Parathyroid adenoma (tissue), 2 donors: ENCODE measurements around the gene PSAP.

Experiments
- H2AFZ ChIP-seq: fragments of 300-600 bp; sonication (generic); one replicate; pipeline ENCODE4 v1.7.0; 2017; ENCODE audit warnings: antibody characterized with exemption, mild to moderate bottlenecking
- H3K27ac ChIP-seq: fragments of 300-600 bp; sonication (generic); one replicate; pipeline ENCODE4 v1.7.0; 2017
- H3K27me3 ChIP-seq: fragments of 300-600 bp; sonication (generic); one replicate; pipeline ENCODE4 v1.7.0; 2017; ENCODE audit warnings: low read length; ENCODE audit not compliant: control insufficient read depth, insufficient read depth
- H3K36me3 ChIP-seq: fragments of 300-600 bp; sonication (generic); one replicate; pipeline ENCODE4 v1.7.0; 2017; ENCODE audit warnings: low read length; ENCODE audit not compliant: control insufficient read depth, insufficient read depth
- H3K4me1 ChIP-seq: fragments of 300-600 bp; sonication (generic); one replicate; pipeline ENCODE4 v1.7.0; 2017; ENCODE audit warnings: control low read depth
- H3K4me2 ChIP-seq: fragments of 300-600 bp; sonication (generic); one replicate; pipeline ENCODE4 v1.7.0; 2017; ENCODE audit warnings: low read length
- H3K4me3 ChIP-seq: fragments of 300-600 bp; sonication (generic); one replicate; pipeline ENCODE4 v1.7.0; 2017; ENCODE audit warnings: low read depth, low read length
- H3K79me2 ChIP-seq: fragments of 300-600 bp; sonication (generic); one replicate; pipeline ENCODE4 v1.7.0; 2017; ENCODE audit warnings: control low read depth
- H3K9ac ChIP-seq: fragments of 300-600 bp; sonication (generic); one replicate; pipeline ENCODE4 v1.7.0; 2017; ENCODE audit warnings: mild to moderate bottlenecking
- H3K9me3 ChIP-seq: fragments of 300-600 bp; sonication (generic); one replicate; pipeline ENCODE4 v1.7.0; 2017; ENCODE audit warnings: low read length; ENCODE audit not compliant: control insufficient read depth
- TF ChIP-seq, protein P1 (sequence below): fragments of 300-600 bp; sonication (generic); IDR thresholded peaks from one replicate; pipeline ENCODE4 v1.7.0; 2017; ENCODE audit warnings: antibody characterized with exemption, mild to moderate bottlenecking
- donor health status: primary hyperparathyroidism.

Gene PSAP

DNA sequence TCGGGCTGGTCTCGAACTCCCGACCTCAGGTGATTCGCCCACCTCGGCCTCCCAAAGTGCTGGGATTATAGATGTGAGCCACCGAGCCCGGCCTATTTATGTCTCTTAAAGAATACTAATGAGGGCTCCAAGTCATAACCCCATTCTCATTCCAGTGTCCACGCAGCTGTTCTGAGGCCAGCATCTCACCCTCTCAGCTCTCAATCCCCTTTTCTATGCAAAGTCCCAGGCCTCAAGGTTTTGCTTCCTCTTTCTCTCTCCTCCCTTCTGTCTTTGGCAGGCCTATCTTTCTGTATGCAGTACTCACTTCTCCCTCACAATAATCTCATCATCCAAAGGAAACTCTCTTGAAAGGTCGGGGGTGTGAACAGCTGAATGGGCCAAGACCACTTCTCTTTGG, 49.7 kb downstream of the PSAP start:
- Histone ChIP-seq H3K27ac (no peak overlapping the region), H3K4me3 (no peak overlapping the region), H3K27me3 (no peaks in the 10 kb centered on the region), H3K9ac (no peak overlapping the region), H2AFZ (no peak overlapping the region), H3K9me3 (no peaks in the 10 kb centered on the region), H3K4me1 (no peaks in the 10 kb centered on the region), H3K36me3 (no peaks in the 10 kb centered on the region), H3K4me2 (no peak overlapping the region), H3K79me2 (no peaks in the 10 kb centered on the region)
- TF ChIP-seq, protein P1, sequence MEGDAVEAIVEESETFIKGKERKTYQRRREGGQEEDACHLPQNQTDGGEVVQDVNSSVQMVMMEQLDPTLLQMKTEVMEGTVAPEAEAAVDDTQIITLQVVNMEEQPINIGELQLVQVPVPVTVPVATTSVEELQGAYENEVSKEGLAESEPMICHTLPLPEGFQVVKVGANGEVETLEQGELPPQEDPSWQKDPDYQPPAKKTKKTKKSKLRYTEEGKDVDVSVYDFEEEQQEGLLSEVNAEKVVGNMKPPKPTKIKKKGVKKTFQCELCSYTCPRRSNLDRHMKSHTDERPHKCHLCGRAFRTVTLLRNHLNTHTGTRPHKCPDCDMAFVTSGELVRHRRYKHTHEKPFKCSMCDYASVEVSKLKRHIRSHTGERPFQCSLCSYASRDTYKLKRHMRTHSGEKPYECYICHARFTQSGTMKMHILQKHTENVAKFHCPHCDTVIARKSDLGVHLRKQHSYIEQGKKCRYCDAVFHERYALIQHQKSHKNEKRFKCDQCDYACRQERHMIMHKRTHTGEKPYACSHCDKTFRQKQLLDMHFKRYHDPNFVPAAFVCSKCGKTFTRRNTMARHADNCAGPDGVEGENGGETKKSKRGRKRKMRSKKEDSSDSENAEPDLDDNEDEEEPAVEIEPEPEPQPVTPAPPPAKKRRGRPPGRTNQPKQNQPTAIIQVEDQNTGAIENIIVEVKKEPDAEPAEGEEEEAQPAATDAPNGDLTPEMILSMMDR: no peak

DNA sequence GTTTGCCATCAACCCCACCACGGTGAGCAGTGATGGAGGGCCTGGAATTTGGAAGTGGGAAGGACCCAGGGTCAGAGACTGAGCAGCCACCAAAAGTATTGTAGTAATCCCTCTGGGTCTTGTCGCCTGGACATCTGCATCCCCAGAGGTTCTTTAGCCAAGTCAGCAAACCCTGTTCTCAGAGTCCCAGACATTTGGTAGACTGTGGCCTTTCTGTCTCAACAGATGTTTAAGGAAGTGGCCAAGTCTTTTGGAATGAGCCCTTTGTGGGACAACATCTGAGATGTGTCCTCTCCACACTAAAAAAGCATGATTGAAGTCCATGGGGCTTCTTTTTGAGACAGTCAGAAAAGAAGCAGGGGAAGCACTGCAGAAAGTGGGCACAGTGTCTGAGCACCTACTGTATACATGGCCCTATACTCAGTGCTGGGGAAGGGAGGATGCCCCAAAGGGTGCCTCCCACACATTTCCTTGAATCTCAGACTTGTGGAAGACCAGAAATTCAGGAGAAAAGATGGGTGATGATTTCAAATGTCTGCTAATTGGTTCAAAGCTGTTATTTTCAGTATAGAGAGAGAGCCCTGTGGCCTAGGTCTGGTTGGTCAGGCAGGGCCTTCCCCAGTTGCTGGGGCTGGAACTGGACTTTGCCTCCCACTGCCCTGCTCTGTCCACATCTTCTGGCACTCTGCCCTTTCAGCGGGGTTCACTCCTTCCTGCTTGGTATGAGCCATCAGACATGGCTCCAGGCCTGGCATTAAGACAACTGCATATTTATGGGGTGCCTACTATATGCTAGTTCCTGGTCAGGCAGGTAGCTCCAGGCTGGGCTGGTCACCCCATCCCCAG, 51.2 kb downstream of the PSAP start:
- TF ChIP-seq, protein P1: no peak
- H3K27ac ChIP-seq: no peak overlapping the region
- no peak overlapping the region for H2AFZ ChIP-seq
- no peak overlapping the region for H3K4me2 ChIP-seq
- no peaks in the 10 kb centered on the region for H3K27me3 ChIP-seq
- no peak overlapping the region for H3K4me3 ChIP-seq
- H3K79me2 ChIP-seq: no peaks in the 10 kb centered on the region
- H3K9ac ChIP-seq: no peak overlapping the region
- H3K4me1 ChIP-seq: no peaks in the 10 kb centered on the region
- no peaks in the 10 kb centered on the region for H3K36me3 ChIP-seq
- H3K9me3 ChIP-seq: no peaks in the 10 kb centered on the region

DNA sequence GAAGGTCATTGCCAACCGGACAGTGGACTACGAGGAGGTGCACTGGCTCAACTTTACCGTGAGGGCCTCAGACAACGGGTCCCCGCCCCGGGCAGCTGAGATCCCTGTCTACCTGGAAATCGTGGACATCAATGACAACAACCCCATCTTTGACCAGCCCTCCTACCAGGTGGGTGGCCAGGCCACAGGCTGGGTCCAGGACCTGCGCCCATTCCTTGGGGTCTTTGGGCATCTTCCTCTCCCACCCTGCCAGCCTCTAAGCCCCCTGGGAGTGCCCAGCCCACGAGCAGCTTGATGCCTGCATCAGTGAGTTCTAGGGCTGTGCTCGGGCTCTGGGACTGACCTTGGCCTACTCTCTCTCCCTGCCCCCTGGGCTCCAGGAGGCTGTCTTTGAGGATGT, 51.9 kb downstream of the PSAP start:
- Histone ChIP-seq H3K4me2 (no peak overlapping the region), H3K4me1 (no peaks in the 10 kb centered on the region), H3K27ac (no peak overlapping the region), H3K27me3 (no peaks in the 10 kb centered on the region), H2AFZ (no peak overlapping the region), H3K9me3 (no peaks in the 10 kb centered on the region), H3K4me3 (no peak overlapping the region), H3K36me3 (no peaks in the 10 kb centered on the region), H3K9ac (no peak overlapping the region), H3K79me2 (no peaks in the 10 kb centered on the region)
- TF ChIP-seq, protein P1: no peak

DNA sequence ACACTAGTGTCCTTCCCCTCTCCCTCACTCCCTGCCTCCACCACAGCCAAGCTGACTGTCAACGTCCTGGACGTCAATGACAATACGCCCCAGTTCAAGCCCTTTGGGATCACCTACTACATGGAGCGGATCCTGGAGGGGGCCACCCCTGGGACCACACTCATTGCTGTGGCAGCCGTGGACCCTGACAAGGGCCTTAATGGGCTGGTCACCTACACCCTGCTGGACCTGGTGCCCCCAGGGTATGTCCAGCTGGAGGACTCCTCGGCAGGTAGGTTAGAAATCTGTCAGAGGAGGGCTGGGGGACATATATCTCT, 52.8 kb downstream of the PSAP start:
- H3K79me2 ChIP-seq: no peaks in the 10 kb centered on the region

More for the DNA sequence above, 52.8 kb downstream of the PSAP start:
- Histone ChIP-seq H3K27me3 (no peaks in the 10 kb centered on the region), H3K4me3 (no peak overlapping the region), H3K4me1 (no peaks in the 10 kb centered on the region), H3K27ac (no peak overlapping the region), H3K9me3 (no peaks in the 10 kb centered on the region), H3K36me3 (no peaks in the 10 kb centered on the region), H2AFZ (no peak overlapping the region), H3K4me2 (no peak overlapping the region), H3K9ac (no peak overlapping the region)
- TF ChIP-seq, protein P1: no peak
